ENCODE data around the gene SSTR4.

GRCh38 chr20:23011008-23011721 is 23.9 kb upstream of the SSTR4 start:
- no peak for TF ChIP-seq EZH2 (IDR thresholded peaks at IDR 0.05; ENCODE audit: low read length, missing control alignments)
- TF ChIP-seq CTCF (conservative IDR thresholded peaks at IDR 0.05 in 1 of 2, IDR thresholded peaks at IDR 0.05 in 1 of 2; ENCODE audit: low read depth in 1 of 2, low read length in 2 of 2), result no peak
